ENCODE measurements around the gene PML.
A peak's percentile ranks its signal among the peaks of the same experiment; 100 is the strongest.

The PML gene

DNA sequence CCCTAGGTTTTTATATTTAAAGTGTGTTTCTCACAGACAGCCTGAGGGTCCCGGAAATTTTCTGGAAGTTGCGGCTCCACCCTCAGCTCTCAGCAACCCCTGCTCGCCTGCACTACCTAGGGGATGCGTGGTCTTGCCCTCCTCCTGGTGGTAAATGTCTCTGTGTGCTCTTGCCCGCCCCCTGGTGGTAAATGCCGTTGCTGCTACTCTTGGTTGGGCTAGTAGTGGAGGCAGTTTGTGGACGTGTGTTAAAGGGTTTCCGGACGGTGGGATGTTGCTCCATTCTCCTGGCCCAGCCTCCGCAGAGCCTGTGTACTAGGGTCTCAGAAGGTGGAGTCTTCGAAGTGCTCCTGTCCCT is 29.8 kb upstream of the PML start:
- peak; percentile 81 for DNase-seq
- Histone ChIP-seq H3K4me1 (ENCODE audit: low read length) (peaks cover 17% of the 10 kb centered on the region), H3K27me3 (replicated peaks; ENCODE audit: insufficient read depth, low read length) (no peaks in the 10 kb centered on the region), H3K4me2 (ENCODE audit: low read depth, low read length) (peak overlapping the region; percentile 67), H3K9me3 (replicated peaks; ENCODE audit: insufficient read depth, low read length) (no peaks in the 10 kb centered on the region), H2AFZ (ENCODE audit: low read length) (peak overlapping the region; percentile 60), H3K9ac (ENCODE audit: low read length) (peak overlapping the region; percentile 26; the same call in 1 of the 2 replicates), H3K79me2 (ENCODE audit: low read length) (no peaks in the 10 kb centered on the region), H3K36me3 (replicated peaks; ENCODE audit: insufficient read depth, low read length) (no peaks in the 10 kb centered on the region), H3K27ac (ENCODE audit: low read length) (peak overlapping the region; percentile 29; the same call in 1 of the 2 replicates), H3K4me3 (ENCODE audit: low read length) (peak overlapping the region; percentile 28), H4K20me1 (ENCODE audit: insufficient read depth, low read length) (no peaks in the 10 kb centered on the region), H3F3A (ENCODE audit: insufficient read depth, low read length) (peaks cover 19% of the 10 kb centered on the region), H3K9me2 (replicated peaks; ENCODE audit: insufficient read depth, low read length) (no peaks in the 10 kb centered on the region)
- TF ChIP-seq, protein P1, sequence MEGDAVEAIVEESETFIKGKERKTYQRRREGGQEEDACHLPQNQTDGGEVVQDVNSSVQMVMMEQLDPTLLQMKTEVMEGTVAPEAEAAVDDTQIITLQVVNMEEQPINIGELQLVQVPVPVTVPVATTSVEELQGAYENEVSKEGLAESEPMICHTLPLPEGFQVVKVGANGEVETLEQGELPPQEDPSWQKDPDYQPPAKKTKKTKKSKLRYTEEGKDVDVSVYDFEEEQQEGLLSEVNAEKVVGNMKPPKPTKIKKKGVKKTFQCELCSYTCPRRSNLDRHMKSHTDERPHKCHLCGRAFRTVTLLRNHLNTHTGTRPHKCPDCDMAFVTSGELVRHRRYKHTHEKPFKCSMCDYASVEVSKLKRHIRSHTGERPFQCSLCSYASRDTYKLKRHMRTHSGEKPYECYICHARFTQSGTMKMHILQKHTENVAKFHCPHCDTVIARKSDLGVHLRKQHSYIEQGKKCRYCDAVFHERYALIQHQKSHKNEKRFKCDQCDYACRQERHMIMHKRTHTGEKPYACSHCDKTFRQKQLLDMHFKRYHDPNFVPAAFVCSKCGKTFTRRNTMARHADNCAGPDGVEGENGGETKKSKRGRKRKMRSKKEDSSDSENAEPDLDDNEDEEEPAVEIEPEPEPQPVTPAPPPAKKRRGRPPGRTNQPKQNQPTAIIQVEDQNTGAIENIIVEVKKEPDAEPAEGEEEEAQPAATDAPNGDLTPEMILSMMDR (IDR thresholded peaks at IDR 0.05; ENCODE audit: low read length) = peak; percentile 97
- no peak for TF ChIP-seq EZH2phosphoT487 (IDR thresholded peaks at IDR 0.05; ENCODE audit: low read length)

DNA sequence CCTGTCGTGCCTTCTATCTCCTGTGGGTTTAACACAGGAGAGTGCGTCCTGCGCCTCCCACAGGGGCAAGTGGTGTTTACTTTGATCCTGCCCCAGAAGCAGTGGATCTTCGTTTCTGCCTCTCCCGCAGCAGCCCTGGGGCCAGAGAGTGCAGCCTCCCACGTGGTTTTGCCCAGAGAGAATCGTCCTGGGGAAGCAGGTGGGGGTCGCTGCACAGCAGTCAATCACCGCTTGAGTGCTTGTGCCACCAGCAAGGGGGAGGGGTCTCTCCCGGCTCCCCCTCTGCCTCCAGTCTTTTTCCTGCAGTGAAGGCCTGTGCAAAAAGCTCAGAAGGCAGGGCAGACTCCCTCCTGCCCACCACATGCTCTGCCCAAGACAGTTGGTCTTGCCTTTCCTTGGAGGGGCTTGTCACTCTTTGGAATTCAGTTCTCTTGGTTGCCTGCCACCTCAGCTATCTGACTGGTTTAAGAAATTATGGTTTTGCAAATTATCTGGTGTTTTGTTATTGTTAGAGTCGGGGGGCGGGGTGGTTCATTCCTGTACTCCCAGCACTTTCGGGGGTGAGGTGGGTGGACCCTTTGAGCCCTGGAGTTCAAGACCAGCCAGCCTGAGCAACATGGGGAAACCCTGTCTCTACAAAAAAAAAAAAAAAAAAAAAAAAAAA is 29.3 kb upstream of the PML start:
- peak overlapping the region; percentile 60 for H2AFZ ChIP-seq (ENCODE audit: low read length)
- H3K4me1 ChIP-seq (ENCODE audit: low read length) = peaks cover 16% of the 10 kb centered on the region
- DNase-seq = no peak
- H3K9ac ChIP-seq (ENCODE audit: low read length) = peak overlapping the region; percentile 26; the same call in 1 of the 2 replicates
- H3K4me3 ChIP-seq (ENCODE audit: low read length) = peak overlapping the region; percentile 28
- TF ChIP-seq EZH2phosphoT487 (IDR thresholded peaks at IDR 0.05; ENCODE audit: low read length) (no peak), EZH2 (optimal IDR thresholded peaks at IDR 0.05; ENCODE audit: low read depth, low read length) (no peak)
- TF ChIP-seq, protein P1 (IDR thresholded peaks at IDR 0.05; ENCODE audit: low read length) = 0 out of 2 replicates have a peak, but pooled peaks have one; percentile 1
- H4K20me1 ChIP-seq (ENCODE audit: insufficient read depth, low read length) = no peaks in the 10 kb centered on the region
- H3K9me3 ChIP-seq (replicated peaks; ENCODE audit: insufficient read depth, low read length) = no peaks in the 10 kb centered on the region
- peak overlapping the region; percentile 29; the same call in 1 of the 2 replicates for H3K27ac ChIP-seq (ENCODE audit: low read length)
- peak overlapping the region; percentile 67 for H3K4me2 ChIP-seq (ENCODE audit: low read depth, low read length)
- no peaks in the 10 kb centered on the region for H3K36me3 ChIP-seq (replicated peaks; ENCODE audit: insufficient read depth, low read length)
- H3K9me2 ChIP-seq (replicated peaks; ENCODE audit: insufficient read depth, low read length) = no peaks in the 10 kb centered on the region
- H3K79me2 ChIP-seq (ENCODE audit: low read length) = no peaks in the 10 kb centered on the region
- H3F3A ChIP-seq (ENCODE audit: insufficient read depth, low read length) = peaks cover 15% of the 10 kb centered on the region
- no peaks in the 10 kb centered on the region for H3K27me3 ChIP-seq (replicated peaks; ENCODE audit: insufficient read depth, low read length)

DNA sequence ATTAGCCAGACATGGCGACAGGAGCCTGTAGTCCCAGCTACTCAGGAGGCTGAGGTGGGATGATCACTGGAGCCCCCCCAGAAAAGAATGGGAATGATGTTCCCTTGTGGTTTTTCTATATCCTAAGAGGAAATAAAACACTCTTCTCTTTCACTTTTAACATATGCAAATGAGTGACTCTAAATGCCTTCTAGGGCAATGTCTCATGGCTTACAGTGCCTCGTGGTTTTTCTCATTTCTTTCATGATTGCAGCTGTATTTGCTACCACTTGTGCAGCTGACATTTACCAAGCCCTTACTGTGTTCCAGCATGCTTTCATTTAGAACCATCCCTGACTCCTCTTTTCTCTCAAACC is 28.8 kb upstream of the PML start:
- H3K9me3 ChIP-seq (replicated peaks; ENCODE audit: insufficient read depth, low read length) = no peaks in the 10 kb centered on the region
- H2AFZ ChIP-seq (ENCODE audit: low read length) = no peak overlapping the region
- DNase-seq = peak; percentile 81
- H3F3A ChIP-seq (ENCODE audit: insufficient read depth, low read length) = peaks cover 15% of the 10 kb centered on the region
- peak overlapping the region; percentile 26; the same call in 1 of the 2 replicates for H3K9ac ChIP-seq (ENCODE audit: low read length)
- peak overlapping the region; percentile 29; the same call in 1 of the 2 replicates for H3K27ac ChIP-seq (ENCODE audit: low read length)
- H3K4me1 ChIP-seq (ENCODE audit: low read length) = peaks cover 16% of the 10 kb centered on the region
- H3K27me3 ChIP-seq (replicated peaks; ENCODE audit: insufficient read depth, low read length) = no peaks in the 10 kb centered on the region
- H3K9me2 ChIP-seq (replicated peaks; ENCODE audit: insufficient read depth, low read length) = no peaks in the 10 kb centered on the region
- H3K79me2 ChIP-seq (ENCODE audit: low read length) = no peaks in the 10 kb centered on the region
- H4K20me1 ChIP-seq (ENCODE audit: insufficient read depth, low read length) = no peaks in the 10 kb centered on the region
- TF ChIP-seq EZH2phosphoT487 (IDR thresholded peaks at IDR 0.05; ENCODE audit: low read length) (no peak), EZH2 (optimal IDR thresholded peaks at IDR 0.05; ENCODE audit: low read depth, low read length) (no peak)
- TF ChIP-seq, protein P1 (IDR thresholded peaks at IDR 0.05; ENCODE audit: low read length) = no peak
- peak overlapping the region; percentile 0; the same call in 1 of the 2 replicates for H3K4me3 ChIP-seq (ENCODE audit: low read length)
- H3K4me2 ChIP-seq (ENCODE audit: low read depth, low read length) = peak overlapping the region; percentile 67; the same call in 1 of the 2 replicates
- H3K36me3 ChIP-seq (replicated peaks; ENCODE audit: insufficient read depth, low read length) = no peaks in the 10 kb centered on the region
